ENCODE results near the gene FIG4. TPM values are rescaled to one million over a fixed set of nuclear protein-coding genes. Genes with fewer than 3 reads are reported as not detected.
"Not testable (repeated sequence)": the region's sequence is repeated elsewhere in the genome, so short reads cannot be mapped to it uniquely, and the experiment has no call there.

The FIG4 gene
- polyA plus RNA-seq, 4 donors = 20.1 to 28.3 (median 25.4) TPM

DNA sequence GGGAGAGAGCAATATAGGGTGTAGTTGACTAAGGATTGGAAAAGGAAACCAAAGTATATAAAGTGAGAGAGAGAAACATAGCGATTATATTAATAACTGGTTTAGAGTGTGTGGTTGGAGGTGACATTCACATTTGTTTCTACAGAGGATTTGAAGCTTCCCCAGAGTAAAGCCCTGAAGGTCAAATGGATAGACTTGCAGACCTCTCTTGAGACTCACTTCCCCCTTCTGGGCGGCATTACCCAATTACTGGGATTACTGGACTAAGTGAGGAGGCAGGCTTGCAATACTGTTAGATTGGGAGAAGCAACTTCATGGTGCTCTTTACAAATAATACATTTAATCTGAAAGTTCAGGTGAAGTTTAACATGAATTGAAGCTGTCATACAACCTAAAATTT, 10.7 kb downstream of the FIG4 start:
- DNase-seq (ENCODE audit: low read depth in 4 of 4, low spot score in 3 of 4) = no peak

DNA sequence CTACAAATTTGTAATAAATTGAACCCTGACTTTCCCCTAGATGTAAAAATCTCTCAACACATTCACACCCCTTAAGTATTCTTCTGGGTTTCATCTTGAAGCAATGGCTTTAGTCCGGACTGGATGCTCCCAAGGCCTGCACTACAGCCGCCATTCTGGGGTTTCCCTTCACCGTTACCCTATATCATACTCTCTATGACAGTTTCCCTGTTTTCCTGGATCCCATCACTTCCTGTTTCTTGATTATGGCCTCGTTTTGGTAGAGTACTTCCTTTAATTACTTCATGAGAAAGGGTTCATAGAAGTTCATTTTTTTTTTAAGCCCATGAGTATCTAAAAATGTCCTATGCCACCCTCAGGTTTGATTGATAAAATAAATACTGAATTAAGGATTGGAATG, 11.7 kb downstream of the FIG4 start:
- DNase-seq (ENCODE audit: low read depth in 4 of 4, low spot score in 3 of 4) = no peak

DNA sequence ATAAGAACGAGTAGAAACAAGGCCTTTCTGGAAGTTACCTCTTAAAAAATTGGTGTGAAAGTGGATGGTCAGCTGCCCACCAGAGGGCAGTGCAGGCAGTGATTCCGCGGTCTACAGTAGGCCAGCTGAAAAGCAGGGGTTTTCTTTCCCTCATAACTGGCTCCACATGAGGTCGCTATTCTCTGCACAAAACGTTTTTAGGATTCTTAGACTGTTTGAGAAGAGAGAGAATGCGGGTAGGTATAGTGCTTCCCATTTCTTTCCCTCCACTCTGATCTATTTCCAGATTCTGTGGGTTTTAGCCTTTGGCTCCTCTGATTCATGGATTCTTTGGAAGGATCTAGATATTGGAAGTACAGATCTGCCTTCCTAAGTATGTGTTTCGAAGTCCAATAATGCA, 14.2 kb downstream of the FIG4 start:
- peak; percentile 70 to 81 (median 79) for DNase-seq (ENCODE audit: low read depth in 4 of 4, low spot score in 3 of 4)

DNA sequence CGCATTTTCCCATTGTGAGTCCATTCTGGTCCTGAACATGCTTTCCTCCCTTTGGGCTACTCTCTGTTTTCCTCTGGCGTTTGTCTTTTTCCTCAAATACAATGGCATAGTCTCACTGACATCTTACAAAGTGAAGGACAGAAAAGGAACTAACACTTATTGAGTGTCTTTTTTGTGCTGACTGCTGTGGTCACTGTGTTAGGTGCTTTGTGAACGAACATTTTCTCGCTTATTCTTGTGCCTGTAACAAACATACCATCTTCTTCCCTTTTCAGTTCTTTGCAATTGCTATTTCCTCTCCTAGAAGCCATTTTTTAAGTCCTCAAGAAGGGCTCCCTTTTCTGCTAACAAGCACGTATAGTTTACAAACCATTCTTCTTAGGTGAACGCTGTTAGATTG, 15.4 kb downstream of the FIG4 start:
- DNase-seq (ENCODE audit: low read depth in 4 of 4, low spot score in 3 of 4) = no peak

DNA sequence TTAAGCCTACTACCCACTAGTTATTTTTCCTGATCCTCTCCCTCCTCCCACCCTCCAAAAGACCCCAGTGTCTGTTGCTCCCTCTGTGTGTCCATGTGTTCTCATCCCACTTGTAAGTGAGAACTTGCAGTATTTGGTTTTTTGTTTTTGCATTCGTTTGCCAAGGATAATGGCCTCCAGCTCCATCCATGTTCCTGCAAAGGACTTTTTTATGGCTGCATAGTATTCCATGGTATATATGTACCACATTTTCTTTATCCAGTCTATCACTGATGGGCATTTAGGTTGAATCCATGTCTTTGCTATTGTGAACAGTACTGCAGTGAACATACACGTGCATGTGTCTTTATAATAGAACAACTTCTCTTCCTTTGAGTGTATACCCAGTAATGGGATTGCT, 17.0 kb downstream of the FIG4 start:
- DNase-seq (ENCODE audit: low read depth in 4 of 4, low spot score in 3 of 4) = not testable (repeated sequence)

DNA sequence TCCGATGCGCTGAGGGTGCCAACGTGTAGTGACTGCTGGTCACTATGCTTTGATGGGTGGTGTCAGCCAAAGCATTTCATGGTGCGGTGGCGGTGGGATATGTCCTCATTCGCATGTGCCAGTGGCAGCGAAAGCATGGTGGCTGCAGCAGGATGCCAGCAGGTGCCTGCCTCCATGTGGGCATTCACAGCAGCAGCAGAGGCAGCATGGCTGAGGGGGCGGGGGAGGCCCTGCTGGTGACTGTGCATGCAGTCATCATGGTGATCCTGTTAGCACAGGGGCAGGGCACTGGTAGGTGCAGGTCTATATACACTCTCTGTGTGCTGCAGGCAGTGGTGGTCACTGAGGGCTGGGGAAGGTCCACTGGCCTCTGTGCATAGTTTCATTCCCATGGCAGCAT, 22.0 kb downstream of the FIG4 start:
- DNase-seq (ENCODE audit: low read depth in 4 of 4, low spot score in 3 of 4) = no peak

DNA sequence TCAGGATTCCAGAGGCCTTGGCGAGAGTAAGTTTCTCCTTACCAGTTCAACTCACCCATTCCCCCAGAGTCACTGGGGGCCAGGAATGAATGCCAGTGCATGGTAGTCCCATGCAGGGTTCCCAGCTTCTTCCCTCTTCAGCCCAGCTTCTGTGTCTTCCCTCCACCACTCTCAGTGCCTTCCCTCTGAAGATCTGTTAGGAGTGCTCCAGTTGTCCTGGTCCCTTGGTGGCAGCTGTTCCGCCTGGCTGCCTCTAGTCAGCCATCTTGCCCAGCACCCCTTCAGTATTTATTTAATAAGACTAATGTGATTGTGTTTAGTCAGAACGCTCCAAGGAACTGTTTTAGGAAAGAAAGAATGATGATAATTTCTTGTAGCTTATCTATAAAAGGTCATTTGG, 23.1 kb downstream of the FIG4 start:
- no peak for DNase-seq (ENCODE audit: low read depth in 4 of 4, low spot score in 3 of 4)

DNA sequence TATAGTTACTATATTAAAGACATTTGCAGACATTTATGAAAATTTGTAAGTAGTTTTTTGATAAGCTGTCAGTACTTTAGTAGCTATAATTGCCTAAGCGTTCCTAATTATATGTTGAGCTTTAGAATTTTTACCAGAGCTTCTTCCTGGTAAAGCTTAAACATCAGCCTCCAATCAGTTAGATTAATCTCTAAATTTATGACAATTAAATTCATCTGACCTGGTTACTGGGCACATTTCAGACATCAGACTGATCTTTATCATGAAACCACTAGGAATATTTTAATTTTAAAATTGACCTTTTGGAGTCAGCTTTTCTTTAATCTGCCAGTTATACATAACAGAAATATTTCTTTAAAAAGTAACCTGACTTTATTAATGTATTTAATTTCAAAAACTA, 23.5 kb downstream of the FIG4 start:
- DNase-seq (ENCODE audit: low read depth in 4 of 4, low spot score in 3 of 4) = no peak

DNA sequence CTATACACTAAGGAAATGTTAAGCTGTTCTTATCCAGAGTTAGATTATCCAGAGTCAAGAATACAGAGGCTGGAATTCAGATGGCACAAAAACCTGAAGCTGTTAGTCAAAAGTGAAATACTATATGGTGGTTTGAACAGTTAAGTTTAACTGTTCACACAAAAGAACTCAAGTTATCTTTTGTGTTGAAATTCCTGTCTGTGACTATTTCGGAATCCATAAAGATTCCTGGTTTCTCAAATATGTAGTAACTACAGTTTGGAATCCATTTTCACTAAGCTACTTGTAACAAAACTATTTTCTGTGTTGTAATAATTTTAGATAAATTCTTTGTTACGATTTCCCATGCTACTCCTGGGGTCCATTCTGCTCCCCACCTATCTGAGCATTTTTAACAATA, 24.5 kb downstream of the FIG4 start:
- DNase-seq (ENCODE audit: low read depth in 4 of 4, low spot score in 3 of 4) = no peak

DNA sequence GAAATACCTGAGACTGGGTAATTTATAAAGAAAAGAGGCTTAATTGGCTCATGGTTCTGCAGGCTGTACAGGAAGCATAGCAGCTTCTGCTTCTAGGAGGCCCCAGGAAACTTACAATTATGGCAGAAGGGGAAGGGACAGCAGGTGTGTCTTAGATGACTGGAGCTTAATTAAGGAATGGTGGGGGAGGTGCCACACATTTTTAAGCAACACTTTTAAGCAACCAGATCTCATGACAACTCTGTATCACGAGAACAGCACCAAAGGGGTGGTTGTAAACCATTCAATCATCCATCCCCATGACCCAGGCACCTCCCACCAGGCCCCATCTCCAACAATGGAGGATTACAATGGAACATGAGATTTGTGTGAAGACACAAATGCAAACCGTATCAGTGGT, 26.9 kb downstream of the FIG4 start:
- no peak for DNase-seq (ENCODE audit: low read depth in 4 of 4, low spot score in 3 of 4)

DNA sequence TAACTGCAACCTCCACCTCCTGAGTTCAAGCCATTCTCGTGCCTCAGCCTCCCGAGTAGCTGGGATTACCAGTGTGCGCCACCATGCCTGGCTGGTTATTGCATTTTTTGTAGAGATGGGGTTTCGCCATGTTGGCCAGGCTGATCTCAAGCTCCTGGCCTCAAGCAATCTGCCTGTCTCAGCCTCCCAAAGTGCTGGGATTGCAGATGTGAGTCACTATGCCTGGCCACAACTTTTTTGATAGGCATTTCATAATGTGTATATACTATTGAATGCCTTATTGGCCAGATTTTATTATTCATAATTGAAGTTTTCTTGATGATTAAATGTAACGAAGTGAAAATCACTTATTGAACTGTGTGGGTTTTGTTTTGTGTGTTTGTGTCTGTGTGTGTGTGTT, 27.9 kb downstream of the FIG4 start:
- no peak for DNase-seq (ENCODE audit: low read depth in 4 of 4, low spot score in 3 of 4)

DNA sequence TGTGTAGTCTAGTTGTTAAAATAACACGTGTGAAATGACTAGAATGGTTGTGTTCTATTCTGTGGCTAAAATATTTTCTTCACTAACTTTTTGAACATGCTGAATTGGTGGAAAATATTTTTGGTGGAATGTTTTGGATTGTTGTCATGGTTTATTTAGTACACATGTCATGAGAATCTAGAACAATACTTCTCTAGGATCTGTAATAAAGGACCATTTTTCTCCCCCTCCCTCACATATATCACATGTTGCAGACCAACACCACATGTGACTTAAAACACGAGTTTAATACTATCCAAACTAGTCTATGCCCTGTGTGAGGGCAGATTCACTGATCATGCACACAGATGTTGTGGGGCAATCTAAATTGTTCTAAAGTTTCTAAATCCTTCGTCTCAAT, 29.2 kb downstream of the FIG4 start:
- no peak for DNase-seq (ENCODE audit: low read depth in 4 of 4, low spot score in 3 of 4)

DNA sequence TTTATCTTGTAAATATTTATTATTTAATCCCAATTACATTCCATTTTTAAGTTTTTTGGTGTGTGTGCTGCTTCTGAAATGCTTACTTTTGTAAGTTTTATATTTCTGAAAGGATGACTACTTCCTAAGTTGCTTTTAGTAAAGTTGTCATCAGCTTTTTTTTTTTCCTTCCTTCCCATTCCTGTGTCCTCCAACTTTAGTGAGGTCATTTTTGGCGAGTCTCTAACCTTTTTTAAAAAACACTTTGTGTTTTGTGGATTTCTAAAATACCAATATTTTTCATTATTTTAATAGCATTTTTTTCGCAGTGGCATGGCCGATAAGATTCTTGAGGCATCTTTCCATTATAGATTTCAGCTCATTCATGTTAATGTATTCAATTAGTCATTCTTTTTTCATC, 30.9 kb downstream of the FIG4 start:
- DNase-seq (ENCODE audit: low read depth in 4 of 4, low spot score in 3 of 4) = no peak

DNA sequence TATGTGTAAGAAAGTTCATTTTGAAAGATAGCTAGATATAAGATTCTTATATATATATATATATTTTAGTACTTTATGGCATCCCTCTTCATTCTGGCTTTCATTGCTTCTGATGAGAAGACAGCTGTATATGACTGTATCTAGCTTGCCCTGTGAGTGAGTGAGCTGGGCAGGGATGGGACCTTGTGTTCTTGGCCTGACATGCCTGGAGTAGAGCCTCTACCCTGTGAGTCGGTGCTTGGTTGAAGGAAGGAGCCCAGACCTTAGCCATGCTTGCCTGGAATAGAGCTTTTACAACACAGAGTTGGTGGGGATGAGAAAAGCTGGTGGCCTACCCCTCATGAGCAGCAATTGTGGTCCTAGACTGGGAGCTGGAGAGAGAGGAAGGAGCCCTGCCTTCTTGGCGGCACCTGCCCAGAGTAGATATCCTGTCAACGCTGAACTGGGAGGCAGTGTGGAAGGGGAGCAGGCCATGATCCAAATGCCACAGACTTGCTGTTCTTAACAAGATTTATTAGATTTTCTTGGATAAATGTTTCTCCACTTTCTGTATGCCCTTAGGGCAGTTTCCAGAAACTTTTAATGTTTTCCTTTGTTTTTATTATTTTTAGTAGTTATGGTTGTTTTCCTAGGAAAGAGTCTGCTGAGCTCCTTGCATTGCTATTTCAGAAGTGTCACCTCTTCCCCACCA, 31.6 kb downstream of the FIG4 start:
- no peak for DNase-seq (ENCODE audit: low read depth in 4 of 4, low spot score in 3 of 4)

DNA sequence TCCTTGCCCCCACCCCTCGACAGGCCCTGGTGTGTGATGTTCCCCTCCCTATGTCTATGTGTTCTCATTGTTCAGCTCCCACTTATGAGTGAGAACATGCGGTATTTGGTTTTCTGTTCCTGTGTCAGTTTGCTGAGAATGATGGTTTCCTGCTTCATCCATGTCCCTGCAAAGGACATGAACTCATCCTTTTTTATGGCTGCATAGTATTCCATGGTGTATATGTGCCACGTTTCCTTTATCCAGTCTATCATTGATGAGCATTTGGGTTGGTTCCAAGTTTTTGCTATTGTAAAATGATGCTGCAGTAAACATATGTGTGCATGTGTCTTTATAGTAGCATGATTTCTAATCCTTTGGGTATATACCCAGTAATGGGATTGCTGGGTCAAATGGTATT, 34.2 kb downstream of the FIG4 start:
- DNase-seq (ENCODE audit: low read depth in 4 of 4, low spot score in 3 of 4) = not testable (repeated sequence)

DNA sequence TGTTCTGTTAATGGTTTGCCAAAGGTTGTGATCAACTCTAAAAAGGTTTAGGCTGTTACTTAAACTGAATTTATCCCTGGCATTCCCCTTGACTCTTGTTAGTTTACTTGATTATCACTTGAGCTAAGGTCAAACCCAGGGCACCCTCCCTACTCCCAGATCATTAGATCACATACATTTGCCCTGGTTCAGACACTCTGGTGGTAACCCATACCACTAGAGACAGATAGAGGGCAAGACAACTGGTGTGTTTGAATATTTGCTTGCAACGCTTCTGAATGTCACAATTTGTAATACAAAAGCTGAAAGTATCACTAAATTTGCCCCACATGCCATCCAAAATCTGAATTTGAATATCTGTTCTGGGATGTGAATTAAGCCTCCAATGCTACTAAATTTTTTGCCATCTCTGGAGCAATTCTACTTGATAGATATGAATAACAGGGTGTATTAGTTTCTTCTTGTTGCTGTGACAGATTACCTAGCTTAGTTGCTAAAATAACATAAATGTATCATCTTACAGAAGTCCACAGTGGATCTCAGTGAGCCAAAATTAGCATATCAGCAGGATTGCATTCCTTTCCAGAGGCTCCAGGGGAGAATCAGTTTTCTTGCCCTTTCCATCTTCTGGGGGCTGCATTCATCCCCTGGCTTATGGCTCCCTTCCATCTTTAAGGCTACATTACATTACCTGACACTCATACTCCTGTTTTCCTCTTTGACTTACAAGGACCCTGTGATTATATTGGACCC, 45.4 kb downstream of the FIG4 start:
- DNase-seq (ENCODE audit: low read depth in 4 of 4, low spot score in 3 of 4) = no peak

DNA sequence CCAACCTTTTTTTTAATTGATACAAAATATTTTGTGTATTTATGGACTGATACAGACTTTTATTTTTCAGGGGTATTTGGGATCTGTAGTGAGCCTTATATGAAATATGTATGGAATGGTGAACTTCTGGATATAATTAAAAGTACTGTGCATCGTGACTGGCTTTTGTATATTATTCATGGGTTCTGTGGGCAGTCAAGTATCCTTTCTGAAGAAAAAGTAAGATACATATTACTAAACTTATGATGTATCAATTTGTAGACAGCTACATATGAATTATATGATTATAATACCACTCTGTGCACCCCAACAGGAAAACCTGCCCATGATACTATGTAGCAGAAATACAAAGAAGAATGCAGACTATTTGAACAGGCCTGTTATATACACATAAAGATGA, 47.2 kb downstream of the FIG4 start:
- no peak for DNase-seq (ENCODE audit: low read depth in 4 of 4, low spot score in 3 of 4)

DNA sequence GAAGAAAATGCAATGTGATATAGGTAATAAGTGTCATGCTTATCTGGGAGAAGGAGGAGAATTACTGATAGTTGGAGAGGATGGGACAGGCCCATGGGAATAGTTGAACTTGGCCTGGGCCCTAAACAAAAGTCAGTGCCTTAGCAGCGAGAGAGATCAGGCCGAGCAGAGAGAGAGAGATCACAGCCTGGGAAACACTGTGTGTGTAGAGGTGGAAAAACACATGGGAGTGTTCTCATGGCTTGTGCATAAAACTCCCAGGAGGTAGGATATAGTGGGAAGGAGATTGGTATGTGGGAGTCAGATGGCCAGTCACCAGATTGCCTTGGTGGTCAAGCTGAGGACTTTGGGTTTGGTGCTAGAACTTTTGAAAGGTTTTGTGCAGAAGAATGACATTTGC, 47.6 kb downstream of the FIG4 start:
- no peak for DNase-seq (ENCODE audit: low read depth in 4 of 4, low spot score in 3 of 4)

DNA sequence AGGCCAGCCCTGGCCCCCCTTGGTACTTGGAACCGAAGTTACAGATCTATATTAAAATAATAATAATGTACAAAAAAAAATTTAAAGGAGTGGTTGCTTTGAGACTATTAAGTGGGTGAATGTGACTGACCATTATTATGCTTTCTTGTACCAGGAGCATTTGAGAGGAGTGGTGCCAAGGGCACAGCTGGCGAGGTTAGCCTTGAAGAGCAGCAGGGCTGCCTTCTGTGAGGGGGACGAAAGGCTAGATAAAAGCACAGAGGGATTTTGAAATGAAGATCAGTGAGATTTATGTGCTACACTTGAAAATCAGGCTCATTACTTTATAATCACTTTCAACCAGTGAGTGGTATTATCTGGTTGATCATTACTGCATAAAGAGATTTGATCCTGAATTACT, 48.6 kb downstream of the FIG4 start:
- no peak for DNase-seq (ENCODE audit: low read depth in 4 of 4, low spot score in 3 of 4)

DNA sequence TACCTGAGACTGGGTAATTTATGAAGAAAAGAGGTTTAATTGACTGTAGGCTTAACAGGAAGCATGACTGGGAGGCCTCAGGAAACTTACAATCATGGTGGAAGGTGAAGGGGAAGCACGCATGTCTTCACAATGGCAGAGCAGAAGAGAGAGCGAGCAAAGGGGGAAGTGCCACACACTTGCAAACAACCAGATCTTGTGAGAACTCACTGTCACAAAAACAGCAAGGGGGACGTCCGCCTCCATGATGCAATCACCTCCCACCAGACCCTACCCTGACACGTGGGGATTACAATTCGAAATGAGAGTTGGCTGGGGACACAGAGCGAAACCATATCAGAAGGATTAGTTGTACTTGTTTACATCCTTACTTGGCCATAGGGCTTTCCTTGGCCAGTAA, 49.7 kb downstream of the FIG4 start:
- no peak for DNase-seq (ENCODE audit: low read depth in 4 of 4, low spot score in 3 of 4)

DNA sequence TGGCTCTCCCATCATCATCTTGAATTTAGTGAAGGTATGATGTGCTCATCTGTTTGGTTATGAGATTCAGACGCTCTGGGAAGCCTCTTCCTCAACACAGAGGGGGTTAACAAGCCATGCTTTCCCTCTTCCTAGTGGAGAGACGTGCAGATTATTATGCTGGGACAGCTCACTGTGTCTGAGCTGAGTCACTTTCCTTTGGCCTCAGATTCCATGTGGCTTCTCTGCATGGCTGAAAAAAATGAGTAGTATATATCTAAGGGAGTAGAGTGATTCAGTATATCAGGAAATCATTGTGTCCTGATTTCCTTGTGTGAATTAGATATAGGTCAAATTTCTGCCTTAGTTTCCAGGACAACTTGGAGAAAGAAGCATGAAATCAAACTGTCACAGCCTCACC, 52.6 kb downstream of the FIG4 start:
- no peak for DNase-seq (ENCODE audit: low read depth in 4 of 4, low spot score in 3 of 4)

DNA sequence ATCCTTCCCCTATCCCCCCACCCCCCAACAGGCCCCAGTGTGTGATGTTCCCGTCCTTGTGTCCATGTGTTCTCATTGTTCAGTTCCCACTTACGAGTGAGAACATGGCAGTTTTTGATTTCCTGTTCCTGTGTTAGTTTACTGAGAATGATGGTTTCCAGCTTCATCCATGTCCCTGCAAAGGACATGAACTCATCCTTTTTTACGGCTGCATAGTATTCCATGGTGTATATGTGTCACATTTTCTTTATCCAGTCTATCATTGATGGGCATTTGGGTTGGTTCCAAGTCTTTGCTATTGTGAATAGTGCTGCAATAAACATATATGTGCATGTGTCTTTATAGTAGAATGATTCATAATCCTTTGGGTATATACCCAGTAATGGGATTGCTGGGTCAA, 53.7 kb downstream of the FIG4 start:
- not testable (repeated sequence) for DNase-seq (ENCODE audit: low read depth in 4 of 4, low spot score in 3 of 4)

DNA sequence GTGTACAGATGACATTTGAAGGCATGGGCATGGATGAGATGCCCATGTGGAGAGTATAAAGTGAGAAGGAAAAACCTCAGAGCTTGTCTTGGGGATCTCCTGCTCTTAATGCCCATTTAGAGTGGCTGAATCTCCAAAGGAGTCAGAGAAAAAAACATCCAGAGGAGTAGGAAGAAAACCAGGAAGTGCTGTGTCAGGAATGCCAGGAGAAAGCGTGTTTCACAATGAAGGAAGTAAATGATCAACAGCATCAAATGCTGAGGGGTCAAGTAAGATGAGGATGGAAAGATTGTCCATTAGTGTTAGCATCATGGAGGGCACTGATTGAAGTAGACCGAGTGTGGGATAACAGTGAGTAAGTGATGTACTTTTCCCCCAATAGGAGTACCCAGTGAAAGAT, 56.1 kb downstream of the FIG4 start:
- no peak for DNase-seq (ENCODE audit: low read depth in 4 of 4, low spot score in 3 of 4)

Measured in left renal pelvis (tissue), 4 donors.